MG63 (cell line): Measurements from ENCODE around the gene KCNMA1. TPM values are rescaled to one million over a fixed set of nuclear protein-coding genes. Genes with fewer than 3 reads are reported as not detected.

Experiments
- DNase-seq: peaks from one replicate; pipeline ENCODE4 v3.0.0-alpha.2; 2020
- H3K27me3 ChIP-seq: fragments of 250-450 bp; sonication (Bioruptor Pico); 2 replicates; pipeline ENCODE4 v1.5.1; 2020; ENCODE audit warnings: mild to moderate bottlenecking, moderate library complexity
- H3K36me3 ChIP-seq: fragments of 250-450 bp; sonication (Bioruptor Pico); 2 replicates; pipeline ENCODE4 v1.5.1; 2020; ENCODE audit warnings: mild to moderate bottlenecking, moderate library complexity
- H3K4me3 ChIP-seq: fragments of 250-450 bp; sonication (Bioruptor Pico); 2 replicates; pipeline ENCODE4 v1.5.1; 2020; ENCODE audit warnings: mild to moderate bottlenecking, moderate library complexity
- H3K9me3 ChIP-seq: fragments of 250-450 bp; sonication (Bioruptor Pico); 2 replicates; pipeline ENCODE4 v1.5.1; 2020; ENCODE audit warnings: mild to moderate bottlenecking, moderate library complexity
- total RNA-seq: library from RNA; depleted of rRNA; stranded (reverse); fragments of >200 nt; shearing (Covaris generic); gene quantifications from 2 replicates; pipeline ENCODE4 v1.2.3, GENCODE V29; 2014; ENCODE audit warnings: low replicate concordance

KCNMA1 gene
- total RNA-seq, 1 experiment from 2014 or later = 40.8 TPM

DNA sequence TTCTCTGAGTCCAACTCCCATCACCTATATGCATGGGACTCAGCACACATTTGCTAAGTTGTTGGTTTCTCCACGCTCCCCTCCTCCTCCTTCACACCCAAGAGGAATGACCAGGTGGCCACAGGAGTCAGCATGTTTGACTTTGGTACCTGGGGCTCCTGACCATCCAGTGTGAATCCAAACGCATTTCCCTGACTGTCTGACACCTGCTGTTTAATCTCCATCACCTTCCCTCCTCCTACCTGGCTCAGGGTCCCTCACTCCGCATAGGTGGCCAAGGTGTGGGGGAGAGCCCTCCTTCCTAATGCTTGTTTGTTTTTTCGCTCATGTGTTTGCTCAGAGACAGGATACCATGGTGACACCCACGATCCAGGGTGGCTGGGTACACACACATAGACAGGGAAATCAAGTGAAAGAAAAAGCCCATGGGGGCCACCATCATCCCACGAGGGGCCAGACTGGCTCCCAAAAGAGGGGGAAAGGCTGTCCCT lies 194.9 kb downstream of the KCNMA1 start:
- Histone ChIP-seq H3K9me3 (no peaks in the 10 kb centered on the region), H3K27me3 (no peaks in the 10 kb centered on the region), H3K36me3 (peaks cover 3% of the 10 kb centered on the region; the same call in 1 of the 2 replicates), H3K4me3 (no peak overlapping the region)
- DNase-seq = no peak

DNA sequence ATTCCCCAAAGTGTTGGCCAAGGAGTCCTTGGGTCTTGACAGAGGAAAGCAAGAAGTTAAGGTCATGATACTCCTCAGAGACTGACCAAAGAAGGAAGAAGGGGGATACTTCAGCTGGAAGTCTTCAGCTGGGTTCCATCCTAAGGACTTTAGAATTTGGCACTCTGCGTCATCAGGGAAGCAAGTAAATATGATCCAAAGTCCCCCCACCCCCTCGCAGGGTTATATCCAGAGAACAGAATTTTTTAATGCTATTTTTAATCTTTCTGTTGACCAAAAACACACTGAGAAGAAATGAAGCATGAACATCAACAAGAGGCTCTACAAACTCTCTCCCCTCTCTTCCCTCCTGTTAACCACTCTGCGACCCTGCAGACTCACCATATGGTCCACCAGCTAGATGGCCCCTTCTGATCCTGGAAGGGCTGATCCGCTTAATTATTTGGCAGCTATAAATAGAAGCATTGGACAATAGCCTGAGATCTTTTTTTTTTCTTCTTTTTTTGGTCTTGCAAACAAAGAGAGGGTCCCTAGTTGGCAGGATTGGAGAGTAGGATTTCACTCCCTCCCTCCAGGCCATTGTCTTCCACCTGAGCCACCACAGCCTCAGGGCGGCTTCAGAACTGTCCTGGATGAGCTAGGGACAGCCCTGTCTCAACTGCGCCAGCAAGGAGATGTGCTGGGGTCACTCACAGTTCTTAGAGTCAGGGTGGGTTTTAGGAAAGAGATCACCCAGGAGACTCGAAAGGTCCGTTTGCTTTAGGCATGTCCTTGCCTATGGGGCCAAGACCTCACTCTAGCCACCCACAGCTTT lies 196.0 kb downstream of the KCNMA1 start:
- Histone ChIP-seq H3K4me3 (no peak overlapping the region), H3K27me3 (no peaks in the 10 kb centered on the region)
- no peak for DNase-seq

DNA sequence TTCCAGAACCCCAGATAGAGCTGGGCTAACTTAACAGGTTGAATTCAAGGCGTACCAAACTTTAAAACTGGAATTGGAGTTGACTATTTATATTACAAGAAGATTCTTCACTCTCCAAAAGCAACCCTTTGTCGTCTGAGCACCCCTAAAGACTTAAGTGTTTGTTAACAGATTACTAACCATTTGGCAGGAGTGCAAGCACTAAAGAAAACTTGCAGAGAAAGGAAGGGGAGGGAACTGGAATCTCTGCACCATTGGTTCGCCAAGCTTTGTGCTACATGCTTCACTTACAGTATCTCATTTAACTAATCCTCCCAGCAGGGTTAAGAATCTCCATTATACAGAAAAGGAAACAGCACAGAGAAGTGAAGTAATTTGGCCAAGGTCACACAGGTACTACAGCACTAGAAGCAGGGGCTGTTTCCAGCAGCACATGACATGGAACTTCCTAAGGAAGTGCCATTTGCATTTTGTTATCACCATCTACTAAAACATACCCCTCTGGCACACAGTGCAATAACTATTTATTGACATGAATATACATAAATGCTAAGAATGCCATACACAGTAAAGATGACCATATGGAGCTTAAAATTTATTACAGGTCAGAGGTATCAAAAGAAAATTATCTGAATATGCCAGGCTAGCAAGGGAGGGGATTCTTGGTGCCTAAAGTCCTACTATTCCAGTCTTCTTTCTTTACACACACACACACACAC lies 201.2 kb downstream of the KCNMA1 start:
- H3K4me3 ChIP-seq = no peak overlapping the region
- no peaks in the 10 kb centered on the region for H3K27me3 ChIP-seq
- peak; percentile 32 for DNase-seq
- no peaks in the 10 kb centered on the region for H3K36me3 ChIP-seq
- no peaks in the 10 kb centered on the region; the same call in 1 of the 2 replicates for H3K9me3 ChIP-seq

More for the DNA sequence above, 196.0 kb downstream of the KCNMA1 start:
- no peaks in the 10 kb centered on the region for H3K9me3 ChIP-seq
- peaks cover 2% of the 10 kb centered on the region; the same call in 1 of the 2 replicates for H3K36me3 ChIP-seq

DNA sequence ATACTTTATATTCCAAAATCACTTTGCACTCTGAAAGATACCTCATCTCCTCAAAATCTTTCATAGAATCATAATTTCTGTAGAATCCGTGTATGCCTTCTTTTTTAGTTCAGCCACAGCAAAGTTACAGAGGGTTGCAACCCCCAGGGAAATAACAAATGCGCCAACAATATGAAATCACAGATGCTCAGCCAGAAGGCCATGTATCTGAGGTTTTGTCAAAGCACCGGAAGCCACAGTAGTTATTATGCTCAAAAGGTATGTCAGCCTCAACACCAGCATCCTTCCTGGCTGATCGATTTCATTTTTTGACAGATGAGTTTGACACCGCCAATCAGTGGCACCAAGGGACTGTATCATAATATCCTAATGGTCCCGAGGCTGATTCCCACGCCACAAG lies 204.1 kb downstream of the KCNMA1 start:
- H3K4me3 ChIP-seq = no peak overlapping the region
- no peaks in the 10 kb centered on the region for H3K27me3 ChIP-seq
- no peaks in the 10 kb centered on the region; the same call in 1 of the 2 replicates for H3K9me3 ChIP-seq
- H3K36me3 ChIP-seq = no peaks in the 10 kb centered on the region
- DNase-seq = no peak

DNA sequence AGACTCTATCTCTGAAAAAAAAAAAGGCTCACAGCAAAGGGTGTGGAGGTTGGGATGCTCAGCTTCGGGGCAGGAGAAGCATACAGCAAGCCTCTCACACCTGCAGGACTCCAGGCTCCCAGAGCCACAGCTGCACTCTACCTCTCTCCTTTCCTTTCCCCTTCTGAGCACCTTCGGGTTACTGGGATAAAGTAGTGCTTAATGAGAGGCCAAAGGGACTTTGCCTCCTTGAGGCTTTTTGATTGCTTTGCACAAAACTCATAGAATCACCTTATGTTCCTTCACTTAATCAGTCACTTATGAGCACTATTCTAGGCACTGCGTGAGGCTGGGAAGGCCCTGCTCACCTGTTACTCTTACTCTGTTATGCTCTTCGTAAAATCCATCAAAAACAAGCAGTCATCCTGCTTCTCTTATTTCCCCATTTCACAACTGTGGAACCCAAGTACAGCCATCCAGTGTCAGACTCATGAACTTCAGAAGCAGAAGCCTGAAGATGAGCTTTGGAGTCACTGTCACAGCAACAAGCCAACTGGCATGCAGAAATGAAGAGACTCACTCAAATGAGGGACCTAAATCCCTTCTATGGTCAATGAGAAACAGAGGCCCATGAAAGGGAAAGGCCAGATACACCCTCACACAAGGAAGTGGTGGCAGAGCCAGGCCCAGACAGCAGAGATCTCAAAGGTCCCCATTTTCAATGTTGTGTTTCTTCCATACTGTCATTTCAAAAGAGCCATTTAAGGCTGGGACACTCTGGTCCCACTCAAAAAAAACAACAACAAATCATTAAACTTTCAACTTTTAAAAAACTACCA lies 205.4 kb downstream of the KCNMA1 start:
- H3K27me3 ChIP-seq = no peaks in the 10 kb centered on the region
- no peak overlapping the region for H3K4me3 ChIP-seq

DNA sequence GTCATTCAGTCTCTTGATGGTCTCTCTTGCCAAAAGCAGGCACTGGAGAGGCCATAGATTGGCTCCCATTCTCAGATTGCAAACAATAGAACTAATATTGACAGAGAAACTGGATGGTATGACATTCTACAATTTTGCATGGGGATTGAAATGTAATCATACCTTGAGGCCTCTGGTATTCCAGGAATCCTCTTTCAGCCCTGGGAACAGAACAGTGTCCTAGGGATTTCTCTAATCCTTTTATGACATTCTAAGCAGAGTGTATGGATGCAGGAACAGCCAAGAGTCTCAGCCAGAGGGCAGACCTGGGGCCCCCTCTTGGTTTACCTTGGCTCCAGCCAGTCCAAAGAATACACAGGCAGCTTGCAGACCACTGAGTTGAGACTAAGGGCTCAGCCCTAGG lies 206.4 kb downstream of the KCNMA1 start:
- H3K4me3 ChIP-seq = no peak overlapping the region
- DNase-seq = no peak
- no peaks in the 10 kb centered on the region for H3K27me3 ChIP-seq
- no peaks in the 10 kb centered on the region for H3K36me3 ChIP-seq
- no peaks in the 10 kb centered on the region; the same call in 1 of the 2 replicates for H3K9me3 ChIP-seq

More for the DNA sequence above, 205.4 kb downstream of the KCNMA1 start:
- DNase-seq = no peak
- Histone ChIP-seq H3K36me3 (no peaks in the 10 kb centered on the region), H3K9me3 (no peaks in the 10 kb centered on the region; the same call in 1 of the 2 replicates)

DNA sequence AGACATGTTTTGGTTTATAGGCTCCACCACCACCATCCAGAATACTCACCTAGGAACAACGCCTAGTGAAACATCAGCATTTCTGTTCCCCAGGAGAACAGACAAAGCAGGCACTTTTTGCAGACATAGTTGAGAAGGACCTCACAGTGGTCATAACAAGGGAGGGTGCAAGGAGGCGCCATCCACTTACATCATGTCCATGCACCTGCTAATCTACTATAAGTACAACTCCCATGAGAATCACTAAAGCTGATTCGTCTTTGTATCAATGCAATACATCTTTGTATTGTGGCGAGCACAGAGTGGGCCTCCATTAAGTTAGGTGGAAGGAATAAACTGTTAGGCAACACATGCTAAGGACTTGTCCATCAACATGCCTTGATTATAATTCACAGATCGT lies 207.1 kb downstream of the KCNMA1 start:
- H3K4me3 ChIP-seq = no peak overlapping the region
- no peaks in the 10 kb centered on the region for H3K36me3 ChIP-seq
- no peaks in the 10 kb centered on the region for H3K27me3 ChIP-seq
- DNase-seq = no peak
- H3K9me3 ChIP-seq = no peaks in the 10 kb centered on the region; the same call in 1 of the 2 replicates

DNA sequence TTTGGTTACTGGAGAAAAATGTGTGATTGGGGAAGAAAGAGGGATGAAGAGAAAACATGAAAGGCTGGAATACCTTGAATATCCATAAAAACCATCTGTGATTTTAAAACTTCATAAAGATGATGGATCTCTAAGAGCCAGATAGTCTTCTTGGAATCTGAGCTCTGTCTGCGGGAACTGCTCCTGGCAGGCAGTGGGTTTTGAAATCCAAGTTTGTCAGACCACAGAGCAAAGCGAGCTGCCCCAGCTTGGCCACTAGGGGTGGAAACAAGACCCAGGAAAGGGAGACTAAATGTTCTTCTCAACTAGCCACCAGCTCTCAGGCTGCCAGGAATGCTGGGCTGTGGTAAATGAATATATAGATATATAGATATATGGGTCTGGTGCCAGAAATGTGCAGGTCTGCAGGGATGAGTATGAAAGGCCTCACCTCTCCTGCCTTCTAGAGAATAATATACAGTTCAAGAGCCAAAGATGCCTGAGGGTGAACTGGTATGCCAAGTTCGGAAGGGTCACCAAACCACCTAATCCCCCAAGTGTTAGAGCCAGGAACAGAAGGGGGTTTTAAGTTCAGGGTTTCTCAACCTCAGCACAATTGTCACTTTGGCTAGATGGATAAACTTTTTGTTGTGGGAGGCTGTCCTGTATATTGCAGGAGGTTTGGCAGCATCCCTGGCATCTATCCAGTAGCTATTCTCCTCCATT lies 208.8 kb downstream of the KCNMA1 start:
- no peaks in the 10 kb centered on the region for H3K36me3 ChIP-seq
- DNase-seq = peak; percentile 75

DNA sequence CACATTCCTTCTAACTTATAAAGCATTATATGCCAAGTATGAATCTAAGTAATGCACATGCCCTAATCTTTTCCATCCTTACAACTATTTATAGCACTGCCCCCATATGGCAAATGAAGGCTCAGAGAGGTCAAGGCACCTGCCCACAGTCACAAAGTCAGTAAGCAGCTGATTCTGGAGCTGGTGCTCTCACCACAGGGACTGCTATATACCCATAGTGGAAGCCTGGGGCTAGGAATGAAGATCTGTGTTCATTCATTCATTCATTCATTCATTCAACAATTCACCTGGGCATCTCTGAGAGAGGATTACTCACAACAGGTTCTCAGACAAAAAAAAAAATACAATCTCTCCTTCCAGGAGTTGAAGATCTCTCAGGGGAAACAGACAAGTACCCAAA lies 213.4 kb downstream of the KCNMA1 start:
- H3K27me3 ChIP-seq = no peaks in the 10 kb centered on the region
- DNase-seq = no peak
- H3K4me3 ChIP-seq = no peak overlapping the region
- no peaks in the 10 kb centered on the region for H3K9me3 ChIP-seq
- peaks cover 2% of the 10 kb centered on the region; the same call in 1 of the 2 replicates for H3K36me3 ChIP-seq

More for the DNA sequence above, 208.8 kb downstream of the KCNMA1 start:
- H3K27me3 ChIP-seq = no peaks in the 10 kb centered on the region
- H3K4me3 ChIP-seq = no peak overlapping the region
- H3K9me3 ChIP-seq = no peaks in the 10 kb centered on the region

DNA sequence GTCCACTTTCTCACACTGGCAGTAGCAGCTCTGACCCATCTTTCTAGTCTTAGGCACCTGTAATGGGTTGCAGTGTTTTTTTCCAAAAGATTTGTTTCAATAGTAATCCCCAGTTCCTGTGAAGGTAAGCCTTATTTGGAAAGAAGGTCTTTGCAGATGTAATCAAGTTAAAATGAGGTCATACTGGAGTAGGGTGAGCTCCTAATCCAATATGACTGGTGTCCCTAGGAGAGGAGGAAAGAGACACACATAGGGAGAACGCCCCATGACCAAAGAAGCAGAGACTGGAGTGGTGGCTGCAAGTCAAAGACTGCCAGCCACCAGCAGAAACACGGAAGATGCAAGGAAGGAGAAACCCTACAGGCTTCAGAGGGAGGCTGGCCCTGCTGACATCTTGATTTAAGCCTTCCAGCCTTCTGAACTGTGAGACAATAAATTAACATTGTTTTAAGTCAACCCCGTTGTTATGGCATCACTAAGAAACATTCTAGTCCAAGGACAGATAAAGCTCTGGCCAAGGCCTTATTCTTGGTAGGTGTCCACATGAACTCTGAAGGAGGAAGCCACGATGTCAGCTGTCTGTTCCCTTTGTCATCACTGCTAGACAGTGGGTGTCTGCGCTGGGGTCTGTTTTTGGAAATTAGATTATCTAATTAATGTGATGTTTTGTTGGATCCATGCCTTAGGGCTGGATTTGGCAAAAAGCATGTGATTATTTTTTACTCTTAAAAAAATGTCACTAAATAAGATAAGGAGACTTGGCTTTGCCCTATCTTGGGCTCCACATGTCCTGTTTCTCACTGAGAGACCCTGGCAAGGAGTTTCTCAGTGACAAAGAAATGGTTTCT lies 214.9 kb downstream of the KCNMA1 start:
- Histone ChIP-seq H3K27me3 (no peaks in the 10 kb centered on the region), H3K9me3 (no peaks in the 10 kb centered on the region), H3K36me3 (peaks cover 2% of the 10 kb centered on the region; the same call in 1 of the 2 replicates), H3K4me3 (no peak overlapping the region)
- DNase-seq = no peak

DNA sequence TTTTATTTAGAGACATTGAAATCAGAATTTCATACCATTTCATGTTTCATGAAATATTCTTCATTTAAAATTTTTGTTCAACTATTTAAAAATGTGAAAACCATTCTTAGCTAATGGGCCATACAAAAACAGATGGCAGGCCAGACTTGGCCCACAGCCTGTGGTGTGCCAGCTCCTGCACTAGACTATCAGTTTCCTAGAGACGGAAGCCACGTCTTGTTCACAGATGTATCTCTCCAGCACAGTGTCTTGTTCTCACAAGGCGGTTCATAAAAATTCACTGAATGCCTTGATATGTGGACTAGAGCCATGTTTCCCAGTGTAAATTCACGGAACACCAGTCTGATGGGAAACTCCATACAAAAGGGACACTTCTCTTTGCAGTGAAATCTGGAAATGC lies 216.0 kb downstream of the KCNMA1 start:
- no peak for DNase-seq
- Histone ChIP-seq H3K36me3 (peaks cover 2% of the 10 kb centered on the region; the same call in 1 of the 2 replicates), H3K9me3 (no peaks in the 10 kb centered on the region), H3K27me3 (no peaks in the 10 kb centered on the region), H3K4me3 (no peak overlapping the region)

DNA sequence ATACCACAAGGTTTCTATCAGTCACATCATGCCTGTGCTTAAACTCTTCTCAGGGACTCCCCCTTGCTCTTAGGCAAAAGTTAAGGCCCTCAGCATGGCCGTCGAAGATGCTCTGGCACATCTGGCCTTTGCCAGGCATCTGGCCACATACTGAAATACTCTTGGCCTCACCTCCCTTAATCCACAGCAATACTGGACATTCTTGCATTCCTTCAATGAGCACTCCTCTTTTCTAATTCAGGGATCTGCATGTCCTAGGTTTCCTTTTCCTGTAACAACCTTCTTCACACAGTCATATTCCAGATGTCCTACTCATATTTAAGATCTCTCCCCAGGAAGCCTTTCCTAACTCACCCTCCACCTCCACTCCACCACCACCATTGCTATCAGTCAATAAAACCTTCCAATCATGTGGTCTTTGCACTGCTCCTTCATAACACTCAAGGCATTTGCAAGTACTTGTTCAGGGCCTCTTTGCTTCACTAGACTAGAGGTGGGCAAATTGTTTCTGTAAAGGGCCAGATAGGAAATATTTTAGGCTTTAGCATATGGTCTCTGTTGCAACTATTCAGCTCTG lies 216.6 kb downstream of the KCNMA1 start:
- Histone ChIP-seq H3K27me3 (no peaks in the 10 kb centered on the region), H3K4me3 (no peak overlapping the region), H3K9me3 (no peaks in the 10 kb centered on the region), H3K36me3 (peaks cover 2% of the 10 kb centered on the region; the same call in 1 of the 2 replicates)
- DNase-seq = no peak

DNA sequence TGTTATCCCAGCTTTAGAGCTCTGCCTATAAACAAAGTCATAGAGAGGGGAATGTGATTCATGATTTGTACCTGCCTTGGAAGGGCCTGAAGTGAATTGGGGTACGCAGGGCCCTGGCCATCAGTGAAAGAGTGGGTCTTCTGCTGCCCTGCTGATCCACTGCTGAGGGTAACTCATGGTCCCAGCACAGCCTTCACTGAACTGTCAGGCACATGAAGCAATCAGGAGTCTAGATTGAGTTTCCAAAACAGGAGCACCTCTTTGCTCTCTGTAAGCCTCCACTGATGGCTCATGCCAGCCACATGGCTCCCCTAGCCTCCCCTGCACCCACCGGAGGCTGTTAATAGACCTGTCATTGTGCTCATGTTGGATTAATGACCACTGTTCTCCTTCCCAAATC lies 217.6 kb downstream of the KCNMA1 start:
- Histone ChIP-seq H3K9me3 (no peaks in the 10 kb centered on the region), H3K27me3 (no peaks in the 10 kb centered on the region), H3K36me3 (peaks cover 2% of the 10 kb centered on the region; the same call in 1 of the 2 replicates), H3K4me3 (no peak overlapping the region)
- no peak for DNase-seq

DNA sequence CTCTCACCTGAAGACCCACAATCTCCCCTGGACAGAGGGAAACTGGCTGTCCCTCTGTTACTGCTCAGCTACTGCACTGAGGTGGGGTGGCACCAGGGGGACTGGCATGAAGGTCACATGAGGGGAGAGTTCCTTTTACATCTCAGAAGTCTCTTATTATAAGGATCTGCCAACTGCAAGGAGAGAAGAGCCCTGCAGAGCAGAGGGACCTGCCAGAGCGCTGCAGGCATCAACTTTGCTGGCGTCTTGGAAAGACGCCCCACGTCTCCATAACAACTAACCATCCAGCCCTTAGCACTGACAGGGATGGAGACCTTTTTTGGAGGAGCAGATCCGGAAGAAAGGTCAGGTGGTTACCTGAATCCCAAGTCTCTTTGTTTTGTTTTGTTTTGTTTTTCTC lies 218.6 kb downstream of the KCNMA1 start:
- DNase-seq = no peak
- Histone ChIP-seq H3K27me3 (no peaks in the 10 kb centered on the region), H3K9me3 (no peaks in the 10 kb centered on the region), H3K4me3 (no peak overlapping the region), H3K36me3 (peaks cover 2% of the 10 kb centered on the region; the same call in 1 of the 2 replicates)
